GM19238 (cell line): ENCODE measurements around the gene SLC38A8.

Source experiments
- DNase-seq: peaks from one replicate; pipeline ENCODE4 v3.0.0; 2011; ENCODE audit warnings: low spot score; ENCODE audit not compliant: insufficient read length

SLC38A8 gene

DNA sequence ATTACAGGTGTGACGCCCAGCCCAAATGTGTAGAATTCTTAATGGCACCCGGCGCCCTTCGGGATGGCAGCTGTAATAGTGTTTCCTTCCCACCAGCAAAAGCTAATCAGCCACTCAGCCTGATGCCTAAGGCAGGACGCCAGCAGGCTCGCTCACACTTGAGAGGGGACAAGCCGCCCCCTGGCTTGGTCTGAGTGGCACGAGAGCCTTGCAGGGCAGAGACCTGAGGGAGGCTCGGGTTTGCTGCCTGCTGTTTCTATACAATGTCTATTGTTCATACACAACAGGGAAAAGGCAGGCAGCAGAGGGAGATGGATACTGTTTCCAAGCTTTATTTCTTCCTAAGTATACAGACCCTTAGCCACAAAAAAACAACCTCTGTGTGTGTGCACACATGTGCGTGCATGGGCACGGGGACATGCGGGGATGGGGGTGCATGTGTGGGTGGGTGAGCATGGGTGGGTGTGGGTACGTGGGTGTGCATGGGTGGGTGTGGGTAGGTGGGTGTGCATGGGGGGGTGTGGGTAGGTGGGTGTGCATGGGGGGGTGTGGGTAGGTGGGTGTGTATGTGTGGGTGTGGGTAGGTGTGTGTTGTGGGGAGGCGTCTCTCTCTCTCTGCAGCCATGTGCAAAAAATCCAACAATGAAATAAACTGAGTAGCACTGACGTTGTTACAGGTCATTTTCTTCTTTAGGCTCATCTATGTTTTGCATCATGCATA is 10.0 kb downstream of the SLC38A8 start:
- no peak for DNase-seq

DNA sequence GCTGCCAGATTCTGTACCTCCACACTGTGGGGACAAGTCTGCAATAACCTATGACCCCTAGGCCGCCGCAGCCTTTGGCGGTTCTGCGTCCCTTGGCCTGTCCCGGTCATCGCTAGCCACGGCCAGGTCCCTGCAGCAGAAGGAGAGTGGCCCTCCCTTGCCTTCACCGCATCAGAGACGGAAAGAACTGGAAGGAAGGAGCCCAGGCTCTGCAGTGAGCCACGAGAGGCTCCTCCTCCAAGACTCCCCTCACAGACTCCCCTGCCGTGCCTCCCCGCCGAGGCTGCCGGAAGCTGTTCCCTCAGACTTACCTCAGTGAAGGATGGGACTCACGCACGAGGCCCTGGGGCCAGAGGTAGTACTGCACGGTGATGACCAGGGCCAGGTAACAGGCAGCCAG is 11.0 kb downstream of the SLC38A8 start:
- no peak for DNase-seq

- DNase-seq = no peak
Measured at GRCh38 chr16:84029297-84030047, 13.1 kb downstream of the SLC38A8 start.

GRCh38 chr16:84027625-84028024 is 15.0 kb downstream of the SLC38A8 start:
- no peak for DNase-seq

- no peak for DNase-seq
Measured at GRCh38 chr16:84026606-84027005, 16.0 kb downstream of the SLC38A8 start.

DNA sequence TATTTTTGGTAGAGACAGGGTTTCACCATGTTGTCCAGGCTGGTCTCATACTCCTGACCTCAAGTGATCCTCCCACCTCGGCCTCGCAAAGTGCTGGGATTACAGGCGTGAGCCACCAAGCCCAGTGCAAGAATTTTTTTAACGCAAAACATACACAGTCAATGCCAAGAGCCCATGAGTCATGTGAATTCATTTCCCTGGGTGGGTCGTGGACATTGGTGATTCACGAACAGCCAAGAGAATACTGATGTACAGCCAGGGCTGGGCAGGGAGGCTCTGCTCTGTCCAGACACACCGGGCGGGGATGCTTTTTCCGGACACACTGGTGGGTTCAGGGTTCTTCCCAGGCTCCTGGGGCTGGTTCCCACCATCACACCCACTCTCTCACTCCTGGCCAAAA is 17.7 kb downstream of the SLC38A8 start:
- no peak for DNase-seq

DNA sequence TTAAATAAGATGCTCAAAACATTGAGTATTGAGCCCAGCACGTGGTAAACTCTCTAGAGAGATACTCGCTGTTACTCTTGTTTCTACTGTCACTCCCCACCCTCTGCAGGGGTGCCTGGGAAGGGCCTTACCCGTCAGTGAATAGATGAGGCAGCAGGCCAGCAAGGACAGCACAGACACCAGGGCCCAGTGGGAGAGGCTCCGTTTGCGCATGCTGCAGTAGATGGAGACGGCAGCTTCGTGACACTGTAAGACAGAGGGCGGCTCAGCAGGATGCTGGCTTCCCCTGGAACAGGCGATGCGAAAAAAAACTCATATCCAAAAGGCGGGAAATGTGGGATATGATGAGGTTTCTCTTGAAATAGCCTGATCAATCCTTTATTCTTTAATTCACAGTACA is 20.0 kb downstream of the SLC38A8 start:
- no peak for DNase-seq

GRCh38 chr16:84021488-84021887 is 21.1 kb downstream of the SLC38A8 start:
- DNase-seq = no peak

GRCh38 chr16:84020353-84020752 is 22.2 kb downstream of the SLC38A8 start:
- no peak for DNase-seq

- no peak for DNase-seq
Measured at GRCh38 chr16:84018710-84019109, 23.9 kb downstream of the SLC38A8 start.

- DNase-seq = no peak
Measured at GRCh38 chr16:84016477-84016876, 26.1 kb downstream of the SLC38A8 start.

GRCh38 chr16:84015399-84015798 is 27.2 kb downstream of the SLC38A8 start:
- DNase-seq = no peak

DNA sequence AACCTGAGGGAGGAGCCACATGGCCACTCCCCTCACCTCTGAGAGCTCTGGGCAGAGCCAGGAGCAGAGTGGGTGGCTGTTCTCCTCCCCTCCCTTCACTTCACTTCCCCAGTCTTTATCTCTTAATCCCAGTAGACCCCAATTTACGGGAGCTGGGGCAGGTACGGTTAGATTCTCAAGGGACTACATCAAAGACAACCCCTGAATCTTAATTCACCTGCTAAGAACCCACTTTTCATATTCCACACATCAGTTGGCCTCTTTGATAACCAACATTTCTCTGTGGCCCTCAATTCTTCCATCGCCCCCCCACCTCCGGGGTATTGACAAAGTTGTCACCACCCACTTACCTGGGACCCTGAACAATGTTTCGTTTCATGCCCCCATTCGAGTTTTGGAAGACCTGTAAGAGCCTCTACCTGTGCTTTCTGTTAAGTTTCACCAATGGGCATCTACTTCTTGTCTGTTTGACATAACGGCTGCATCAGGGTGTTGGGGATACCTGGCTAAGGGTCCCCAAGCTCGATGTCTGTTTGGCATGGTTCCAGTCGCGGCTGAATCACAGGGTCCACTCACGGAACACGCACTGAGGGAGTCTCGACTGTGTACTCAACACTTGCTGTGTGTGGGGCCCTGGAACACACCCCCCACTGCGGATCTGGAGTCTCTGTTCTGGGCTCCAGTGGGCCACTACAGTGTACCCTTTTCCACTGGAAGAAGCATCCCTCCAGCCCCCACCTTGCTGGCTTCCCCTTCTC is 27.8 kb downstream of the SLC38A8 start:
- no peak for DNase-seq

DNA sequence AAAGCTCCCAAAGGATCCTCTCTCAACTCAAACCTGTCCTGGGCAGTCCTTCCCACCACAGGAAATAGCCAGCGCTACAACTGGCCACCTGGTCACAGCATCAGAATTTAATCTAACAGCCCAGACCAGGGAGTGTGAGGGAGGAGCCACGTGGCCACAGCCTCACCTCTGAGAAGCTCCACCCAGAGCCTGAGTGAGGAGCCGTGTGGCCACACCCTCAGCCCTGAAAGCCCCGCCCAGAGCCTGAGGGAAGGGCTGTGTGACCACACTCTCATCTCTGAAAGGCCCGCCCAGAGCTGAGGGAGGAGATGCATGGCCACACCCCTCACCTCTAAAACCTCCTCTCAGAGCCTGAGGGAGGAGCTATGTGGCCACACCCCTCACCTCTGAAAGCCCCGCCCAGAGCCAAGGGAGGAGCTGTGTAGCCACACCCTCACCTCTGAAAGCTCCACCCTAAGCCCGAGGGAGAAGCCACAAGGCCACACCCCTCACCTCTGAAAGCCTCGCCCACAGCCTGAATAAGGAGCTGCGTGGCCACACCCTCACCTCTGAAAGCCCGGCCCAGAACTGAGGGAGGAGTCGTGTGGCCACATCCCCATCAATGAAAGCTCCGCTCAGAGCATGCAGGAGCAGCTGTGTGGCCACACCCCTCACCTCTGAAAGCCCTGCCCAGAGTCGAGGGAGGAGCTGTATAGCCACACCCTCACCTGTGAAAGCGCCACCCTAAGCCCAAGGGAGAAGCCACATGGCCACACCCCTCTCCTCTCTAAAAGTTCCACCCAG is 28.6 kb downstream of the SLC38A8 start:
- DNase-seq = peak; percentile 26

GRCh38 chr16:84009282-84009681 is 33.3 kb downstream of the SLC38A8 start:
- DNase-seq = no peak

GRCh38 chr16:84007965-84008364 is 34.6 kb downstream of the SLC38A8 start:
- no peak for DNase-seq

DNA sequence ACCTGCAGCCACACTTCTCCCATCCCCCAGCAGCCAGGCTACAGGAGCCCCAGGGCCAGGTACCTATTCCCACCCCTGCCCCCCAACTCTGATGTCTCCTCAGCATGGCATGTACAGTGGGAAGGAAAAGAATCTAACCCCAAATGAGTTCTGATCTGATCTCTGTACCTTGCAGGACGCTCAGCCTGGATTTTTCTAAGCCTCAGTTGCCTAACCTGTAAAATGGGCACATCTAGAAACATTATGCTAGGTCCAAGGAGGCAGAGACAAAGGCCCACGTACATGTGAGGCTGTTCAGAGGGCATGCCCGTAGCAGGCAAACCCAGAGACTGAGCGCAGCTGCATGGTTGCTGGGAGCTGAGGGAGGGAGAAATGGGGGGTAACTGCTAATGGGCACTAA is 35.1 kb downstream of the SLC38A8 start:
- no peak for DNase-seq

DNA sequence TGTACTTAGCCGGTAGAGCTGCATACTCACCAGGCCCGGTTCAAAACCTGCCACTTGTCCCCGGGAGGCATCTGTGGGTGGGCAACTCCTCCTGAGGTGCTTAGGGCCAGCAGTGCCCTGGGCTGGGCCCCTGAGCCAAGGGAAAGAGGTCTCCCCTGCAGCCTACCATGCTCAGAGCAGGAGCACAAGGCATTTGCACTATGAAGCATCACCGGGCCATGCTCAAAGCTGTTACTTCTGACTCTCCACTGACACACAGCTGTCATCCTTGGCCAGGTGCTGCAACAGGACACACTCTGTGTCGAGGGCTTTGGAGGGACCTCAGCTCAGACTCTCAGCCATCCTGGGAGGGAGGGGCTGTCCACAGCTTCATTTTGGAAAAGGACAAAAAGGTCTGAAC is 37.2 kb downstream of the SLC38A8 start:
- DNase-seq = no peak

GRCh38 chr16:84004442-84004841 is 38.2 kb downstream of the SLC38A8 start:
- DNase-seq = no peak

GRCh38 chr16:84003038-84003437 is 39.6 kb downstream of the SLC38A8 start:
- DNase-seq = no peak

DNA sequence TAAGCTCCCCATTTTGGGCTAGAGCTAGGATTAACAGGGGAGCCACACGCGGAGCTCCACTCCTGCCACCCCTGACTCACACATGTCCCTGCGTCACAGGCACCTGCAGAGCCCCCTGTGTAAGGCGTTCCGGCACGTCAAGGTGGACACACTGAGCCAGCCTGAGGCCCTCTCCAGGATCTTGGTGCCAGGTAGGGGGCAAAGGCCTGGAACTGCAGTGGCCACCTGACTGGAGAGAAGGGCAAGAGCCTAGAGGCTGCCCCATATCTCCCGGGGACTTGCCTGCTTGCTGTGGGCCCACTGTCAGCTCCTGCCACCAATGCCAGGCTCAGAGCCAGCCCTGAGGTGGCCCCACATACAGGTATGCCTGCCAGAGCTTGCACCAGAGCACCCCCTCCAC is 40.9 kb downstream of the SLC38A8 start:
- DNase-seq = no peak
